ENCODE measurements around the gene WNT9B.

Gene WNT9B

GRCh38 chr17:46876353-46876887 lies 25.0 kb downstream of the WNT9B start:
- ChIA-PET POLR2A (no interaction called here), CTCF (interaction anchor here (1.0 kb wide), 3 partner anchors 9 to 158 kb away, joined by 3 to 4 read pairs (median 3); no protein-coding TSS in a partner anchor)
- TF ChIP-seq CTCF (IDR thresholded peaks at IDR 0.05; ENCODE audit: control extremely low read depth, extremely low read depth, low read depth, missing control alignments): no peak
- no peak for DNase-seq (ENCODE audit: extremely low spot score)

GRCh38 chr17:46876926-46877325 lies 25.5 kb downstream of the WNT9B start:
- ChIA-PET POLR2A (interaction anchor here (0.5 kb wide), 1 partner anchor 90 kb away, joined by 3 read pairs; no protein-coding TSS in a partner anchor), CTCF (interaction anchor here (1.0 kb wide), 2 partner anchors 9 to 41 kb away, joined by 3 to 4 read pairs; no protein-coding TSS in a partner anchor)
- no peak for TF ChIP-seq CTCF (IDR thresholded peaks at IDR 0.05; ENCODE audit: control extremely low read depth, extremely low read depth, low read depth, missing control alignments)
- DNase-seq (ENCODE audit: extremely low spot score): no peak

- CTCF ChIA-PET: interaction anchor here (1.0 kb wide), 1 partner anchor 42 kb away, joined by 3 read pairs; no protein-coding TSS in a partner anchor
Measured at GRCh38 chr17:46877466-46877865, 26.1 kb downstream of the WNT9B start.

GRCh38 chr17:46878055-46878454 lies 26.7 kb downstream of the WNT9B start:
- no peak for DNase-seq (ENCODE audit: extremely low spot score)
- ChIA-PET POLR2A (no interaction called here), CTCF (no interaction called here)
- TF ChIP-seq CTCF (IDR thresholded peaks at IDR 0.05; ENCODE audit: control extremely low read depth, extremely low read depth, low read depth, missing control alignments): no peak

More at GRCh38 chr17:46877466-46877865, 26.1 kb downstream of the WNT9B start:
- TF ChIP-seq CTCF (IDR thresholded peaks at IDR 0.05; ENCODE audit: control extremely low read depth, extremely low read depth, low read depth, missing control alignments): no peak
- DNase-seq (ENCODE audit: extremely low spot score): no peak
- POLR2A ChIA-PET: interaction anchor here (0.5 kb wide), 1 partner anchor 91 kb away, joined by 3 read pairs; no protein-coding TSS in a partner anchor

GRCh38 chr17:46879101-46879500 lies 27.7 kb downstream of the WNT9B start:
- TF ChIP-seq CTCF (IDR thresholded peaks at IDR 0.05; ENCODE audit: control extremely low read depth, extremely low read depth, low read depth, missing control alignments): no peak
- ChIA-PET POLR2A (no interaction called here), CTCF (interaction anchor here (1.0 kb wide), 1 partner anchor 9 kb away, joined by 4 read pairs; no protein-coding TSS in a partner anchor)
- no peak for DNase-seq (ENCODE audit: extremely low spot score)

- TF ChIP-seq CTCF (IDR thresholded peaks at IDR 0.05; ENCODE audit: control extremely low read depth, extremely low read depth, low read depth, missing control alignments): no peak
- POLR2A ChIA-PET: no interaction called here
- DNase-seq (ENCODE audit: extremely low spot score): no peak
- CTCF ChIA-PET: no interaction called here
Measured at GRCh38 chr17:46881015-46881414, 29.6 kb downstream of the WNT9B start.

Measured in GM10248 (cell line).